ENCODE data around the gene RNF43. TPM values are rescaled to one million over a fixed set of nuclear protein-coding genes. Genes with fewer than 3 reads are reported as not detected.

RNF43 gene
- 0.22 and 1.7 TPM in 2 replicates for total RNA-seq

DNA sequence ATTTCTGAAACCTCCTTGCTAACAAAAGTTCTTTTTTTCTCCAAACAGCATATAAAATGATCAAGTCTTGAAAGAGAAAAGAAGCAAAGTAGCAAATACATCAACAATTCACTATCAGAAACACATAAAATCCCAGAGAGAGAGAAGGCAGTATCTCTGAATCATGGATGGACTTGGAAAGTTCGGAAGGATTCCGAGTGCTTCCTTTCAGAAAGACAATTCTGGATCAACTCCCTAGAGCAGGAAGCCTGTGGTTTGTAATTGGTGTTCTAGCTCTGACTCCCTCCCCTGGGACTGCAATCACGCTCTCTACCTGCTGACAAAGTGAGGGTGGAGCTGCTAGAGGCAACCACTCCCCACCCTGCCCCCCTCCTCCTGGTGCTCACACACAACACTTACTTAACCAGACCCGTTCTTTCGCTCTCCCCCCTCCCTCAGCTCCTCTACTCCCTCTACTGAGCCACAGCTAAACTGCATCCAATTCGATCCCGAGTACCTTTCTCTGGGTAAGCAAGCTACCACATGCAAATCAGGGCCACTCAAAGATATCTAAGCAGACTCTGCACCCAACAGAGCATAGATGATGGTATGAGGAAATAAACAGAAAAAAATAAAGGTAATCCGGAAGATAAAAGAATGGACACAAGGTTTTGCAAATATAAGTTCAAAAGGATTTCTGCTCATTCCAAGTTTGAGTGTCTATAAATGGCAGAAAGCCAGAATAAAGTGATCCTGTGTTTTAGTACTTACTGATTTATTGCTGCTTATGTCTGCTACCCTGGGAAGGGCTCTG lies at the start of gene RNF43:
RNF43 (minus strand) TSS at position 235 of the 793 bp plus-strand sequence. CDS start 1,957 bp downstream, outside the sequence.
- TF ChIP-seq CTCF (conservative IDR thresholded peaks at IDR 0.05; ENCODE audit: low read depth, low read length), result peak; percentile 95
- H3K4me3 ChIP-seq (ENCODE audit: low read depth, low read length), result peak within 1 kb of the TSS; percentile 61
- DNase-seq (ENCODE audit: low read depth), result peak; percentile 82

GRCh38 chr17:58455491-58455890 lies 38.2 kb upstream of the RNF43 start:
- no peak for TF ChIP-seq CTCF (conservative IDR thresholded peaks at IDR 0.05; ENCODE audit: low read depth, low read length)
- DNase-seq (ENCODE audit: low read depth), result no peak
- no peak overlapping the region for H3K4me3 ChIP-seq (ENCODE audit: low read depth, low read length)

DNA sequence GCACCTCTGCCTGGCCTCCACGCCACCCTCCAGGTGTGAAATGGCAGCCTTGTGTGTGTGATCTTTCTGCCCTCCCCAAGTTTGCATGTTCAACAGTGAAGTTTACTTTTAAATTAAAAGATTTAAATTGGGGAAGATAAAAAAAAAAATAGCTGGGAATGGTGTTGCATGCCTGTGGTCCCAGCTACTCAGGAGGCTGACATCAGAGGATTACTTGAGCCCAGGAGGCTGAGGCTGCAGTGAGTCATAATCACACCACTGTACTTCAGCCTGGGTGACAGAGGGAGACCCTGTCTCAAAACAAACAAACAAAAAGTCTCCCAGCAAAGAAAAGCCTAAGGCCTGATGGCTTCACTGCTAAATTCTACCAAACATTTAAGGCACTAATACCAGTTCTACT lies 35.4 kb upstream of the RNF43 start:
- H3K4me3 ChIP-seq (ENCODE audit: low read depth, low read length), result no peak overlapping the region
- no peak for DNase-seq (ENCODE audit: low read depth)
- no peak for TF ChIP-seq CTCF (conservative IDR thresholded peaks at IDR 0.05; ENCODE audit: low read depth, low read length)

- peak; percentile 29 for DNase-seq (ENCODE audit: low read depth)
- TF ChIP-seq CTCF (conservative IDR thresholded peaks at IDR 0.05; ENCODE audit: low read depth, low read length), result peak; percentile 97
- H3K4me3 ChIP-seq (ENCODE audit: low read depth, low read length), result no peak overlapping the region
Observed at GRCh38 chr17:58447039-58447975, 30.0 kb upstream of the RNF43 start.

GRCh38 chr17:58446086-58446485 lies 28.8 kb upstream of the RNF43 start:
- no peak overlapping the region for H3K4me3 ChIP-seq (ENCODE audit: low read depth, low read length)
- no peak for TF ChIP-seq CTCF (conservative IDR thresholded peaks at IDR 0.05; ENCODE audit: low read depth, low read length)
- no peak for DNase-seq (ENCODE audit: low read depth)

DNA sequence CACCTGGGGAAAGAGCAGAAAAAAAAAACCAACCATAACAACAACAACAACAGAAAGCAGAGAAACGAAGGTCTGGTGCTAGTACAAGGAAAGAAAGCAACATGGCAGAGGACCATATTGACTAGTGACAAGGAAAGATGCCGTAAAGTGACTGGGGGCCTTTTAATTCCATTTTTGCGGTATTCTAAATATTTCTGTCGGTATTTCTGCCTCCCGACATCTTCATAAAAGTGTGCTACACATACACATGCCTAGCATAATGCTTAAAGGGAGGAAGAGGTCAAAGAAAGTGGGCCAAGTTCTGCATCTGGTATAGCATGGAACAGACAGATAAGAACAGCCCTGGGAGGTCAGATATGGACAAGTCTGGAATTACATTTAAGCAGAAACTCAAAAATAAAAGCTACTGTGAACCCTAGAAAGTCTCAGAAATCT lies 19.5 kb upstream of the RNF43 start:
- no peak for DNase-seq (ENCODE audit: low read depth)
- H3K4me3 ChIP-seq (ENCODE audit: low read depth, low read length), result no peak overlapping the region
- no peak for TF ChIP-seq CTCF (conservative IDR thresholded peaks at IDR 0.05; ENCODE audit: low read depth, low read length)

Measured in epithelial cell of proximal tubule (primary cell).